Suprapubic skin (tissue), 4 donors: ENCODE data around the gene PNMA8A.

Experiments
- POLR2A ChIP-seq, 2 donors: fragments of 450-650 bp; IDR thresholded peaks; one replicate each; pipeline ENCODE4 v1.6.1; 2017; ENCODE audit warnings: antibody characterized with exemption in 2 of 2, mild to moderate bottlenecking in 2 of 2, moderate library complexity in 2 of 2
- POLR2AphosphoS5 ChIP-seq, 3 donors: sonication (generic); formaldehyde crosslinking; IDR thresholded peaks; one replicate each; pipeline ENCODE4 v1.6.1; 2017; ENCODE audit warnings: antibody characterized with exemption in 3 of 3
- TF ChIP-seq, protein P1 (sequence below), 2 donors: fragments of 200-600 bp in 1 of 2; fragments of 450-650 bp in 1 of 2; sonication (generic) in 1 of 2; IDR thresholded peaks; one replicate each; pipeline ENCODE4 v1.5.1; 2016 to 2019; ENCODE audit warnings: antibody characterized with exemption in 2 of 2, mild to moderate bottlenecking in 1 of 2, moderate library complexity in 1 of 2

DNA sequence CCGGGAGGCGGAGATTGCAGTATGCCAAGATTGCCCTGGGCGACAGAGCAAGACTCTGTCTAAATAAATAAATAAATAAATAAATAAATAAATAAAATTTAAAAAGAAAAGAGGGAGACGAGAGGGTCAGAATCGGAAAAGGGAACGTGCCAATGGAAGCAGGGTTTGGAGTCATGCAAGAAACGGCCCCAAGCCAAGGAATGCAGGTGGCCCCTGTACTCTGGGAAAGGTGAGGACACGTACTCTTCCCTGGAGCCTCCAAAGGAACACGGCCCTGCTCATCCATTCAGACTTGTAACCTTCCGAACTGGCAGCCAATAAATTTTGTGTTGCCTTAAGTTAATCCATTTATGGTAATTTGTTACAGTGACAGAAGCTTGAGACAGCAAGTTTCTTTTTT is 22.8 kb downstream of the PNMA8A start:
- no peak for TF ChIP-seq POLR2AphosphoS5 (IDR thresholded peaks at IDR 0.05)
- TF ChIP-seq, protein P1, sequence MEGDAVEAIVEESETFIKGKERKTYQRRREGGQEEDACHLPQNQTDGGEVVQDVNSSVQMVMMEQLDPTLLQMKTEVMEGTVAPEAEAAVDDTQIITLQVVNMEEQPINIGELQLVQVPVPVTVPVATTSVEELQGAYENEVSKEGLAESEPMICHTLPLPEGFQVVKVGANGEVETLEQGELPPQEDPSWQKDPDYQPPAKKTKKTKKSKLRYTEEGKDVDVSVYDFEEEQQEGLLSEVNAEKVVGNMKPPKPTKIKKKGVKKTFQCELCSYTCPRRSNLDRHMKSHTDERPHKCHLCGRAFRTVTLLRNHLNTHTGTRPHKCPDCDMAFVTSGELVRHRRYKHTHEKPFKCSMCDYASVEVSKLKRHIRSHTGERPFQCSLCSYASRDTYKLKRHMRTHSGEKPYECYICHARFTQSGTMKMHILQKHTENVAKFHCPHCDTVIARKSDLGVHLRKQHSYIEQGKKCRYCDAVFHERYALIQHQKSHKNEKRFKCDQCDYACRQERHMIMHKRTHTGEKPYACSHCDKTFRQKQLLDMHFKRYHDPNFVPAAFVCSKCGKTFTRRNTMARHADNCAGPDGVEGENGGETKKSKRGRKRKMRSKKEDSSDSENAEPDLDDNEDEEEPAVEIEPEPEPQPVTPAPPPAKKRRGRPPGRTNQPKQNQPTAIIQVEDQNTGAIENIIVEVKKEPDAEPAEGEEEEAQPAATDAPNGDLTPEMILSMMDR (IDR thresholded peaks at IDR 0.05): no peak
- TF ChIP-seq POLR2A (IDR thresholded peaks at IDR 0.05): no peak
